ENCODE results near the gene POC1A. TPM values are rescaled to one million over a fixed set of nuclear protein-coding genes. Genes with fewer than 3 reads are reported as not detected.
A peak's percentile ranks its signal among the peaks of the same experiment; 100 is the strongest.

Gene POC1A
- total and polyA plus RNA-seq, 9 of the 15 experiments (the other 6 are each of a cell fraction or from before 2014, with no cell fraction given), result 7.2 to 17.5 (median 12.1) TPM

DNA sequence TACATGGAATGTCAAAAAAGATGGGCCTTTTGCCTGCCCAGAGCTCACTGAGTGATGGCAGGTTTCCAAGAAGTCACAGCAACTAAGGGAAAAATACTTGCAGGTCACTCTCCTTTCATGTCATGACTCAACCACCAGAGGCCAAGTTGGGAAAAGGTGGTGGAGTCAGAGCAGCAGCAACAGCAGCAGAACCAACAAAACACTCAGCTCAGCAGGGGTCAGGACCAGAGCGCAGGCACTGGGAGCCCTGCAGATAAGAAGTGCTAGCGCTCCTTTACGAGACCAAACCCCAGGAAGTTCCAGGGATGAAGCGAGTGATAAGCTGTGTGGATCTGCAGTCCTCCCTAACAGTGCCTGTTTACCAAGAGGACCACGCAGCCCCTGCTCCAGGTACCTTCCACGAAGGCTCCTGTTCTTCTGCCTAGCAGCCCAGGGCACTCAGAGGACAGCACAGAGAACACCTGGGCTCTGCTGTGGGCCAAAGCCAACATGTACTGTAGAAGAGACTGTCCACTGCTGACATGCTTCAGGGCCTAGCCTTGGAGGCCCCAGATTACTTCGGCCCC lies 26.0 kb downstream of the POC1A start (continued):
- TF ChIP-seq JUND (IDR thresholded peaks at IDR 0.05; ENCODE audit: borderline replicate concordance, low read depth, low read length), result peak; percentile 65; the same call in 1 of the 2 replicates
- TF ChIP-seq JUND (tag; IDR thresholded peaks at IDR 0.05; ENCODE audit: borderline replicate concordance, low read depth, low read length), result peak; percentile 74; the same call in 1 of the 3 replicates
- TF ChIP-seq KLF6 (CRISPR knock-in tag; IDR thresholded peaks at IDR 0.05; ENCODE audit: borderline replicate concordance), result no peak
- peak; percentile 22 for TF ChIP-seq MEIS2 (IDR thresholded peaks at IDR 0.05; ENCODE audit: partially characterized antibody)
- no peak for TF ChIP-seq STAT5A (IDR thresholded peaks at IDR 0.05; ENCODE audit: borderline replicate concordance, low read length)
- TF ChIP-seq, protein P1, sequence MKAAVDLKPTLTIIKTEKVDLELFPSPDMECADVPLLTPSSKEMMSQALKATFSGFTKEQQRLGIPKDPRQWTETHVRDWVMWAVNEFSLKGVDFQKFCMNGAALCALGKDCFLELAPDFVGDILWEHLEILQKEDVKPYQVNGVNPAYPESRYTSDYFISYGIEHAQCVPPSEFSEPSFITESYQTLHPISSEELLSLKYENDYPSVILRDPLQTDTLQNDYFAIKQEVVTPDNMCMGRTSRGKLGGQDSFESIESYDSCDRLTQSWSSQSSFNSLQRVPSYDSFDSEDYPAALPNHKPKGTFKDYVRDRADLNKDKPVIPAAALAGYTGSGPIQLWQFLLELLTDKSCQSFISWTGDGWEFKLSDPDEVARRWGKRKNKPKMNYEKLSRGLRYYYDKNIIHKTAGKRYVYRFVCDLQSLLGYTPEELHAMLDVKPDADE (conservative IDR thresholded peaks at IDR 0.05; ENCODE audit: control insufficient read depth, low read depth, low read length), result 0 out of 2 replicates have a peak, but pooled peaks have one; percentile 28
- no peak for TF ChIP-seq HOXB6 (CRISPR knock-in tag; IDR thresholded peaks at IDR 0.05; ENCODE audit: borderline replicate concordance)
- no peak for TF ChIP-seq ZNF253 (CRISPR knock-in tag; conservative IDR thresholded peaks at IDR 0.05)
- no peak for TF ChIP-seq SMARCA5 (IDR thresholded peaks at IDR 0.05)
- no peak for TF ChIP-seq ZNF76 (CRISPR knock-in tag; IDR thresholded peaks at IDR 0.05; ENCODE audit: borderline replicate concordance)
- TF ChIP-seq HDAC1 (IDR thresholded peaks at IDR 0.05), result peak in 1 of 2 experiments; percentile 73; a peak in 2 of 4 replicates
- no peak for TF ChIP-seq NFYB (IDR thresholded peaks at IDR 0.05; ENCODE audit: extremely low read depth, insufficient read length)
- no peak for TF ChIP-seq ZNF347 (CRISPR knock-in tag; IDR thresholded peaks at IDR 0.05; ENCODE audit: low read depth)
- TF ChIP-seq ELF1 (tag; IDR thresholded peaks at IDR 0.05), result no peak
- TF ChIP-seq, protein P2, sequence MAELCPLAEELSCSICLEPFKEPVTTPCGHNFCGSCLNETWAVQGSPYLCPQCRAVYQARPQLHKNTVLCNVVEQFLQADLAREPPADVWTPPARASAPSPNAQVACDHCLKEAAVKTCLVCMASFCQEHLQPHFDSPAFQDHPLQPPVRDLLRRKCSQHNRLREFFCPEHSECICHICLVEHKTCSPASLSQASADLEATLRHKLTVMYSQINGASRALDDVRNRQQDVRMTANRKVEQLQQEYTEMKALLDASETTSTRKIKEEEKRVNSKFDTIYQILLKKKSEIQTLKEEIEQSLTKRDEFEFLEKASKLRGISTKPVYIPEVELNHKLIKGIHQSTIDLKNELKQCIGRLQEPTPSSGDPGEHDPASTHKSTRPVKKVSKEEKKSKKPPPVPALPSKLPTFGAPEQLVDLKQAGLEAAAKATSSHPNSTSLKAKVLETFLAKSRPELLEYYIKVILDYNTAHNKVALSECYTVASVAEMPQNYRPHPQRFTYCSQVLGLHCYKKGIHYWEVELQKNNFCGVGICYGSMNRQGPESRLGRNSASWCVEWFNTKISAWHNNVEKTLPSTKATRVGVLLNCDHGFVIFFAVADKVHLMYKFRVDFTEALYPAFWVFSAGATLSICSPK (IDR thresholded peaks at IDR 0.05; ENCODE audit: borderline replicate concordance), result no peak
- TF ChIP-seq, protein P3, sequence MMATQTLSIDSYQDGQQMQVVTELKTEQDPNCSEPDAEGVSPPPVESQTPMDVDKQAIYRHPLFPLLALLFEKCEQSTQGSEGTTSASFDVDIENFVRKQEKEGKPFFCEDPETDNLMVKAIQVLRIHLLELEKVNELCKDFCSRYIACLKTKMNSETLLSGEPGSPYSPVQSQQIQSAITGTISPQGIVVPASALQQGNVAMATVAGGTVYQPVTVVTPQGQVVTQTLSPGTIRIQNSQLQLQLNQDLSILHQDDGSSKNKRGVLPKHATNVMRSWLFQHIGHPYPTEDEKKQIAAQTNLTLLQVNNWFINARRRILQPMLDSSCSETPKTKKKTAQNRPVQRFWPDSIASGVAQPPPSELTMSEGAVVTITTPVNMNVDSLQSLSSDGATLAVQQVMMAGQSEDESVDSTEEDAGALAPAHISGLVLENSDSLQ (IDR thresholded peaks at IDR 0.05), result peak; percentile 35; the same call in 1 of the 2 replicates
- 0 out of 2 replicates have a peak, but pooled peaks have one; percentile 5 for TF ChIP-seq KLF16 (IDR thresholded peaks at IDR 0.05)
- peak; percentile 79 for TF ChIP-seq LEF1 (IDR thresholded peaks at IDR 0.05)
- TF ChIP-seq NBN (IDR thresholded peaks at IDR 0.05; ENCODE audit: low read depth), result peak; percentile 83; the same call in 1 of the 2 replicates
- TF ChIP-seq, protein P4, sequence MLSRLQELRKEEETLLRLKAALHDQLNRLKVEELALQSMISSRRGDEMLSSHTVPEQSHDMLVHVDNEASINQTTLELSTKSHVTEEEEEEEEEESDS (CRISPR knock-in tag; IDR thresholded peaks at IDR 0.05), result no peak
- no peak for TF ChIP-seq NFIX (CRISPR knock-in tag; IDR thresholded peaks at IDR 0.05; ENCODE audit: low read depth)
- TF ChIP-seq, protein P5, sequence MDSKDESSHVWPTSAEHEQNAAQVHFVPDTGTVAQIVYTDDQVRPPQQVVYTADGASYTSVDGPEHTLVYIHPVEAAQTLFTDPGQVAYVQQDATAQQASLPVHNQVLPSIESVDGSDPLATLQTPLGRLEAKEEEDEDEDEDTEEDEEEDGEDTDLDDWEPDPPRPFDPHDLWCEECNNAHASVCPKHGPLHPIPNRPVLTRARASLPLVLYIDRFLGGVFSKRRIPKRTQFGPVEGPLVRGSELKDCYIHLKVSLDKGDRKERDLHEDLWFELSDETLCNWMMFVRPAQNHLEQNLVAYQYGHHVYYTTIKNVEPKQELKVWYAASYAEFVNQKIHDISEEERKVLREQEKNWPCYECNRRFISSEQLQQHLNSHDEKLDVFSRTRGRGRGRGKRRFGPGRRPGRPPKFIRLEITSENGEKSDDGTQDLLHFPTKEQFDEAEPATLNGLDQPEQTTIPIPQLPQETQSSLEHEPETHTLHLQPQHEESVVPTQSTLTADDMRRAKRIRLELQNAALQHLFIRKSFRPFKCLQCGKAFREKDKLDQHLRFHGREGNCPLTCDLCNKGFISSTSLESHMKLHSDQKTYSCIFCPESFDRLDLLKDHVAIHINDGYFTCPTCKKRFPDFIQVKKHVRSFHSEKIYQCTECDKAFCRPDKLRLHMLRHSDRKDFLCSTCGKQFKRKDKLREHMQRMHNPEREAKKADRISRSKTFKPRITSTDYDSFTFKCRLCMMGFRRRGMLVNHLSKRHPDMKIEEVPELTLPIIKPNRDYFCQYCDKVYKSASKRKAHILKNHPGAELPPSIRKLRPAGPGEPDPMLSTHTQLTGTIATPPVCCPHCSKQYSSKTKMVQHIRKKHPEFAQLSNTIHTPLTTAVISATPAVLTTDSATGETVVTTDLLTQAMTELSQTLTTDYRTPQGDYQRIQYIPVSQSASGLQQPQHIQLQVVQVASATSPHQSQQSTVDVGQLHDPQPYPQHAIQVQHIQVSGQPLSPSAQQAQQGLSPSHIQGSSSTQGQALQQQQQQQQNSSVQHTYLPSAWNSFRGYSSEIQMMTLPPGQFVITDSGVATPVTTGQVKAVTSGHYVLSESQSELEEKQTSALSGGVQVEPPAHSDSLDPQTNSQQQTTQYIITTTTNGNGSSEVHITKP (IDR thresholded peaks at IDR 0.05; ENCODE audit: partially characterized antibody), result peak; percentile 61

Data from K562 (cell line).